Right lobe of liver (tissue), 4 donors: ENCODE measurements around the gene TSHZ1.

Experiments used
- POLR2A ChIP-seq: fragments of 450-650 bp; IDR thresholded peaks from one replicate; pipeline ENCODE4 v1.6.1; 2017; ENCODE audit warnings: antibody characterized with exemption, mild to moderate bottlenecking
- TF ChIP-seq, protein P1 (sequence below), 4 donors: fragments of 200-600 bp in 3 of 4; fragments of 450-650 bp in 1 of 4; IDR thresholded peaks; one replicate each; pipeline versions ENCODE4 v1.5.1 to v1.8.0; 2016 to 2022; ENCODE audit warnings: antibody characterized with exemption in 4 of 4, mild to moderate bottlenecking in 2 of 4
- donor health status: DM: no; HTN: no; CAD: no.
- donor health status: DM: no; HTN: no; CAD: no.
- donor health status: DM: no; HTN: yes; CAD: no.

DNA sequence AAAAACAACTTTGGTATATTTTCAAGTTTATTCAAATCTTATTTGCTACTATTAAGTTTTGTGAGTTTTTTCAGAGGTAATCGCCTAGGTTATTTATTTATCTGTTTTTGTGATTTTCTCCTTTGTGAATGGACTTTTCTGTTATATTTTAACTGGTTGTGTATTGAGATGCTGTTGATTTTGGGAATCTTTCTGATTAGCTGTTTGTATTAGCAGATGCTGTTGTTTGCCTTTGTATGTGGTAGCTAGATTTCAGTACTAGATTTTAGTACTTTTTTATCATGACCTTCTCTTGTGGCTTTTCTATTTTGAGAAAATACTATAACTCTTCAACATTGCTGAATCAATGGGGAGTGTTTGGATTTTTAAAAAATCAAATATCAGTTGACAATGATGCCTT lies 42.4 kb downstream of the TSHZ1 start:
- TF ChIP-seq, protein P1, sequence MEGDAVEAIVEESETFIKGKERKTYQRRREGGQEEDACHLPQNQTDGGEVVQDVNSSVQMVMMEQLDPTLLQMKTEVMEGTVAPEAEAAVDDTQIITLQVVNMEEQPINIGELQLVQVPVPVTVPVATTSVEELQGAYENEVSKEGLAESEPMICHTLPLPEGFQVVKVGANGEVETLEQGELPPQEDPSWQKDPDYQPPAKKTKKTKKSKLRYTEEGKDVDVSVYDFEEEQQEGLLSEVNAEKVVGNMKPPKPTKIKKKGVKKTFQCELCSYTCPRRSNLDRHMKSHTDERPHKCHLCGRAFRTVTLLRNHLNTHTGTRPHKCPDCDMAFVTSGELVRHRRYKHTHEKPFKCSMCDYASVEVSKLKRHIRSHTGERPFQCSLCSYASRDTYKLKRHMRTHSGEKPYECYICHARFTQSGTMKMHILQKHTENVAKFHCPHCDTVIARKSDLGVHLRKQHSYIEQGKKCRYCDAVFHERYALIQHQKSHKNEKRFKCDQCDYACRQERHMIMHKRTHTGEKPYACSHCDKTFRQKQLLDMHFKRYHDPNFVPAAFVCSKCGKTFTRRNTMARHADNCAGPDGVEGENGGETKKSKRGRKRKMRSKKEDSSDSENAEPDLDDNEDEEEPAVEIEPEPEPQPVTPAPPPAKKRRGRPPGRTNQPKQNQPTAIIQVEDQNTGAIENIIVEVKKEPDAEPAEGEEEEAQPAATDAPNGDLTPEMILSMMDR (IDR thresholded peaks at IDR 0.05), result no peak
- TF ChIP-seq POLR2A, result no peak
